ENCODE results near the gene TRANK1. TPM values are rescaled to one million over a fixed set of nuclear protein-coding genes. Genes with fewer than 3 reads are reported as not detected.

Gene TRANK1
- total RNA-seq, 2 donors from 2014 or later = 9.4 to 17.4 TPM

- H3K27me3 ChIP-seq (replicated peaks; ENCODE audit: insufficient read depth) = no peaks in the 10 kb centered on the region
- DNase-seq (ENCODE audit: low spot score) = no peak
- H3K36me3 ChIP-seq = no peaks in the 10 kb centered on the region
- H3K4me1 ChIP-seq (replicated peaks) = no peaks in the 10 kb centered on the region
- TF ChIP-seq CTCF (IDR thresholded peaks at IDR 0.05) (no peak), POLR2AphosphoS5 (IDR thresholded peaks at IDR 0.05) (no peak), POLR2A (IDR thresholded peaks at IDR 0.05) (no peak)
- no peak overlapping the region for H3K27ac ChIP-seq
- no peak overlapping the region for H3K4me3 ChIP-seq
- WGBS = 98% methylated on average over 3 of the region's 3 CpGs
- no peaks in the 10 kb centered on the region for H3K9me3 ChIP-seq
- intact Hi-C loops (cut with DNase I) = no loop called here
These were observed 69.5 kb downstream of the TRANK1 start for GRCh38 chr3:36875397-36875796.

GRCh38 chr3:36874424-36874823 lies 70.4 kb downstream of the TRANK1 start:
- Histone ChIP-seq H3K4me3 (no peak overlapping the region), H3K9me3 (no peaks in the 10 kb centered on the region), H3K27me3 (replicated peaks; ENCODE audit: insufficient read depth) (no peaks in the 10 kb centered on the region), H3K4me1 (replicated peaks) (no peaks in the 10 kb centered on the region), H3K36me3 (no peaks in the 10 kb centered on the region), H3K27ac (no peak overlapping the region)
- intact Hi-C loops (cut with DNase I) = no loop called here
- no peak for DNase-seq (ENCODE audit: low spot score)
- TF ChIP-seq POLR2AphosphoS5 (IDR thresholded peaks at IDR 0.05) (no peak), POLR2A (IDR thresholded peaks at IDR 0.05) (no peak), CTCF (IDR thresholded peaks at IDR 0.05) (no peak)
- WGBS = 92% methylated on average over 2 of the region's 2 CpGs

GRCh38 chr3:36871379-36872126 lies 73.3 kb downstream of the TRANK1 start:
- H3K36me3 ChIP-seq = no peaks in the 10 kb centered on the region
- WGBS = 92% methylated on average over 2 of the region's 2 CpGs
- intact Hi-C loops (cut with DNase I) = no loop called here

GRCh38 chr3:36868614-36869436 lies 76.0 kb downstream of the TRANK1 start:
- WGBS = 15% methylated on average over 2 of the region's 2 CpGs
- DNase-seq (ENCODE audit: low spot score) = peak; percentile 38
- intact Hi-C loops (cut with DNase I) = loop anchor here (2.0 kb wide), 1 partner anchor 140 kb away; no protein-coding TSS in a partner anchor
- H3K27me3 ChIP-seq (replicated peaks; ENCODE audit: insufficient read depth) = no peaks in the 10 kb centered on the region
- no peaks in the 10 kb centered on the region for H3K4me1 ChIP-seq (replicated peaks)
- no peaks in the 10 kb centered on the region for H3K9me3 ChIP-seq
- no peak overlapping the region for H3K4me3 ChIP-seq
- no peaks in the 10 kb centered on the region for H3K36me3 ChIP-seq
- TF ChIP-seq CTCF (IDR thresholded peaks at IDR 0.05) = peak; percentile 58 to 73 (median 66)
- TF ChIP-seq POLR2AphosphoS5 (IDR thresholded peaks at IDR 0.05) = no peak
- H3K27ac ChIP-seq = no peak overlapping the region

More at GRCh38 chr3:36871379-36872126, 73.3 kb downstream of the TRANK1 start:
- DNase-seq (ENCODE audit: low spot score) = no peak
- no peak overlapping the region for H3K4me3 ChIP-seq
- H3K4me1 ChIP-seq (replicated peaks) = no peaks in the 10 kb centered on the region
- H3K27ac ChIP-seq = no peak overlapping the region
- TF ChIP-seq POLR2A (IDR thresholded peaks at IDR 0.05) (no peak), POLR2AphosphoS5 (IDR thresholded peaks at IDR 0.05) (no peak), CTCF (IDR thresholded peaks at IDR 0.05) (no peak)
- H3K9me3 ChIP-seq = no peaks in the 10 kb centered on the region
- H3K27me3 ChIP-seq (replicated peaks; ENCODE audit: insufficient read depth) = no peaks in the 10 kb centered on the region

Measured in prostate gland (tissue), 2 donors.